ENCODE measurements around the gene SLC17A7. TPM values are rescaled to one million over a fixed set of nuclear protein-coding genes. Genes with fewer than 3 reads are reported as not detected.
A peak's percentile ranks its signal among the peaks of the same experiment; 100 is the strongest.

SLC17A7 gene
- total and polyA plus RNA-seq, 10 donors = 0.07 to 0.13 (median 0.10) TPM; not detected in 5

- 1 to 2% (median 2%) methylated on average over 40 to 45 of the region's 45 CpGs for WGBS, 5 donors
- H3K4me3 ChIP-seq = peak overlapping the region in 4 of 8 donors; percentile 8 to 55 (median 14)
- H3K27ac ChIP-seq = no peak overlapping the region
- H3K9me3 ChIP-seq = no peaks in the 10 kb centered on the region
- no peak for TF ChIP-seq POLR2AphosphoS5 (IDR thresholded peaks at IDR 0.05)
- TF ChIP-seq CTCF (IDR thresholded peaks at IDR 0.05 in 8 of 11, conservative IDR thresholded peaks at IDR 0.05 in 3 of 11) = no peak
- no peak for TF ChIP-seq POLR2A (IDR thresholded peaks at IDR 0.05)
- peaks cover 10 to 100% (median 97%) of the 10 kb centered on the region in 7 donors for H3K27me3 ChIP-seq (replicated peaks in 1 of 7)
- intact Hi-C loops (cut with DNase I; ENCODE audit: low total_unique reads) = no loop called here
- DNase-seq = no peak
- no peaks in the 10 kb centered on the region for H3K36me3 ChIP-seq
- peaks cover 14 to 51% (median 29%) of the 10 kb centered on the region in 6 donors for H3K4me1 ChIP-seq
Observed at GRCh38 chr19:49427855-49428546, 13.3 kb downstream of the SLC17A7 start.

GRCh38 chr19:49427339-49427738, 14.0 kb downstream of the SLC17A7 start:
- no peak for DNase-seq
- no peak overlapping the region for H3K4me3 ChIP-seq
- WGBS, 5 donors = 30 to 80% (median 56%) methylated on average over 4 to 12 of the region's 12 CpGs
- peaks cover 20 to 51% (median 33%) of the 10 kb centered on the region in 6 donors for H3K4me1 ChIP-seq
- H3K27me3 ChIP-seq (replicated peaks in 1 of 7) = peaks cover 8 to 100% (median 97%) of the 10 kb centered on the region in 7 donors
- TF ChIP-seq POLR2A (IDR thresholded peaks at IDR 0.05) (no peak), CTCF (IDR thresholded peaks at IDR 0.05 in 8 of 11, conservative IDR thresholded peaks at IDR 0.05 in 3 of 11) (no peak), POLR2AphosphoS5 (IDR thresholded peaks at IDR 0.05) (no peak)
- intact Hi-C loops (cut with DNase I; ENCODE audit: low total_unique reads) = no loop called here
- H3K9me3 ChIP-seq = no peaks in the 10 kb centered on the region
- no peak overlapping the region for H3K27ac ChIP-seq
- H3K36me3 ChIP-seq = no peaks in the 10 kb centered on the region

- peaks cover 5 to 100% (median 97%) of the 10 kb centered on the region in 7 donors for H3K27me3 ChIP-seq (replicated peaks in 1 of 7)
- no peak overlapping the region for H3K4me3 ChIP-seq
- H3K36me3 ChIP-seq = no peaks in the 10 kb centered on the region
- DNase-seq = no peak
- intact Hi-C loops (cut with DNase I; ENCODE audit: low total_unique reads) = no loop called here
- H3K4me1 ChIP-seq = peaks cover 26 to 58% (median 41%) of the 10 kb centered on the region in 6 donors
- no peak overlapping the region for H3K27ac ChIP-seq
- 5 to 11% (median 5%) methylated on average over 15 to 30 of the region's 30 CpGs for WGBS, 5 donors
- TF ChIP-seq POLR2AphosphoS5 (IDR thresholded peaks at IDR 0.05) (no peak), CTCF (IDR thresholded peaks at IDR 0.05 in 8 of 11, conservative IDR thresholded peaks at IDR 0.05 in 3 of 11) (no peak), POLR2A (IDR thresholded peaks at IDR 0.05) (no peak)
- no peaks in the 10 kb centered on the region for H3K9me3 ChIP-seq
Observed at GRCh38 chr19:49425922-49426592, 15.3 kb downstream of the SLC17A7 start.

- WGBS, 5 donors = 44 to 74% (median 64%) methylated on average over 6 to 7 of the region's 7 CpGs
- Histone ChIP-seq H3K4me3 (no peak within 1 kb of the TSS), H3K27me3 (replicated peaks in 1 of 7) (peaks cover 5 to 100% (median 97%) of the 10 kb centered on the region in 7 donors), H3K9me3 (no peaks in the 10 kb centered on the region), H3K27ac (no peak within 1 kb of the TSS), H3K36me3 (no peaks in the 10 kb centered on the region), H3K4me1 (peaks cover 27 to 66% (median 46%) of the 10 kb centered on the region in 6 donors)
- intact Hi-C loops (cut with DNase I; ENCODE audit: low total_unique reads) = no loop called here
- DNase-seq = no peak
- TF ChIP-seq POLR2AphosphoS5 (IDR thresholded peaks at IDR 0.05) = no peak
- no peak for TF ChIP-seq POLR2A (IDR thresholded peaks at IDR 0.05)
- no peak for TF ChIP-seq CTCF (IDR thresholded peaks at IDR 0.05 in 8 of 11, conservative IDR thresholded peaks at IDR 0.05 in 3 of 11)
Observed at GRCh38 chr19:49425178-49425577, 16.1 kb downstream of the SLC17A7 start, which contains the start of gene GFY. TSS of gene GFY (plus strand) at chr19:49425388. CDS start at chr19:49426431, 1,043 bp downstream.

All from spleen (tissue), 11 donors.